B cell (primary cell): ENCODE results near the gene PCDHB16.
"Not testable (repeated sequence)": the region's sequence is repeated elsewhere in the genome, so short reads cannot be mapped to it uniquely, and the experiment has no call there.

Experiments
- EZH2 ChIP-seq: IDR thresholded peaks from 2 replicates; pipeline ENCODE4 v1.6.1; 2012; ENCODE audit warnings: borderline replicate concordance, low read depth, mild to moderate bottlenecking, moderate library complexity, low read length; ENCODE audit not compliant: insufficient read depth, poor library complexity, severe bottlenecking
- TF ChIP-seq, protein P1 (sequence below): fragments of 200-600 bp; IDR thresholded peaks from one replicate; pipeline ENCODE4 v1.8.0; 2022; ENCODE audit warnings: antibody characterized with exemption, mild to moderate bottlenecking

DNA sequence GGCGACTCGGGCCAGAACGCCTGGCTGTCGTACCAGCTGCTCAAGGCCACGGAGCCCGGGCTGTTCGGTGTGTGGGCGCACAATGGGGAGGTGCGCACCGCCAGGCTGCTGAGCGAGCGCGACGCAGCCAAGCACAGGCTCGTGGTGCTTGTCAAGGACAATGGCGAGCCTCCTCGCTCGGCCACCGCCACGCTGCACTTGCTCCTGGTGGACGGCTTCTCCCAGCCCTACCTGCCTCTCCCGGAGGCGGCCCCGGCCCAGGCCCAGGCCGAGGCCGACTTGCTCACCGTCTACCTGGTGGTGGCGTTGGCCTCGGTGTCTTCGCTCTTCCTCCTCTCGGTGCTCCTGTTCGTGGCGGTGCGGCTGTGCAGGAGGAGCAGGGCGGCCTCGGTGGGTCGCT is 12.1 kb downstream of the PCDHB16 start:
- TF ChIP-seq, protein P1, sequence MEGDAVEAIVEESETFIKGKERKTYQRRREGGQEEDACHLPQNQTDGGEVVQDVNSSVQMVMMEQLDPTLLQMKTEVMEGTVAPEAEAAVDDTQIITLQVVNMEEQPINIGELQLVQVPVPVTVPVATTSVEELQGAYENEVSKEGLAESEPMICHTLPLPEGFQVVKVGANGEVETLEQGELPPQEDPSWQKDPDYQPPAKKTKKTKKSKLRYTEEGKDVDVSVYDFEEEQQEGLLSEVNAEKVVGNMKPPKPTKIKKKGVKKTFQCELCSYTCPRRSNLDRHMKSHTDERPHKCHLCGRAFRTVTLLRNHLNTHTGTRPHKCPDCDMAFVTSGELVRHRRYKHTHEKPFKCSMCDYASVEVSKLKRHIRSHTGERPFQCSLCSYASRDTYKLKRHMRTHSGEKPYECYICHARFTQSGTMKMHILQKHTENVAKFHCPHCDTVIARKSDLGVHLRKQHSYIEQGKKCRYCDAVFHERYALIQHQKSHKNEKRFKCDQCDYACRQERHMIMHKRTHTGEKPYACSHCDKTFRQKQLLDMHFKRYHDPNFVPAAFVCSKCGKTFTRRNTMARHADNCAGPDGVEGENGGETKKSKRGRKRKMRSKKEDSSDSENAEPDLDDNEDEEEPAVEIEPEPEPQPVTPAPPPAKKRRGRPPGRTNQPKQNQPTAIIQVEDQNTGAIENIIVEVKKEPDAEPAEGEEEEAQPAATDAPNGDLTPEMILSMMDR: not testable (repeated sequence)
- not testable (repeated sequence) for TF ChIP-seq EZH2
